LNCAP (cell line): ENCODE results near the gene NKAIN2.

Source experiments
- CTCF ChIP-seq: fragments of 450-650 bp; IDR thresholded peaks from 2 replicates; pipeline ENCODE4 v1.5.1; 2017; ENCODE audit warnings: mild to moderate bottlenecking

The NKAIN2 gene

GRCh38 chr6:124026694-124027093 lies 223.0 kb downstream of the NKAIN2 start:
- no peak for TF ChIP-seq CTCF

- no peak for TF ChIP-seq CTCF
Measured at GRCh38 chr6:124027392-124027791, 223.7 kb downstream of the NKAIN2 start.

- TF ChIP-seq CTCF, result no peak
Measured at GRCh38 chr6:124028117-124028516, 224.5 kb downstream of the NKAIN2 start.

- no peak for TF ChIP-seq CTCF
Measured at GRCh38 chr6:124029567-124029966, 225.9 kb downstream of the NKAIN2 start.

GRCh38 chr6:124033501-124033900 lies 229.8 kb downstream of the NKAIN2 start:
- no peak for TF ChIP-seq CTCF

GRCh38 chr6:124036384-124036783 lies 232.7 kb downstream of the NKAIN2 start:
- no peak for TF ChIP-seq CTCF

- no peak for TF ChIP-seq CTCF
Measured at GRCh38 chr6:124040655-124041054, 237.0 kb downstream of the NKAIN2 start.

- no peak for TF ChIP-seq CTCF
Measured at GRCh38 chr6:124052120-124052519, 248.5 kb downstream of the NKAIN2 start.
